Myocyte (in vitro differentiated cells): ENCODE data around the gene ARMH3. TPM values are rescaled to one million over a fixed set of nuclear protein-coding genes. Genes with fewer than 3 reads are reported as not detected.
A peak's percentile ranks its signal among the peaks of the same experiment; 100 is the strongest.
"Not testable (repeated sequence)": the region's sequence is repeated elsewhere in the genome, so short reads cannot be mapped to it uniquely, and the experiment has no call there.

Experiments
- DNase-seq: peaks from one replicate; pipeline ENCODE4 v3.0.0-alpha.2; 2012; ENCODE audit warnings: low read depth
- total RNA-seq: library from RNA; depleted of rRNA; stranded (reverse); fragments of >200 nt; gene quantifications from 2 replicates; pipeline ENCODE4 v1.2.3, GENCODE V29; 2014

The ARMH3 gene
- total RNA-seq, 1 donor from 2014 or later: 7.4 TPM

DNA sequence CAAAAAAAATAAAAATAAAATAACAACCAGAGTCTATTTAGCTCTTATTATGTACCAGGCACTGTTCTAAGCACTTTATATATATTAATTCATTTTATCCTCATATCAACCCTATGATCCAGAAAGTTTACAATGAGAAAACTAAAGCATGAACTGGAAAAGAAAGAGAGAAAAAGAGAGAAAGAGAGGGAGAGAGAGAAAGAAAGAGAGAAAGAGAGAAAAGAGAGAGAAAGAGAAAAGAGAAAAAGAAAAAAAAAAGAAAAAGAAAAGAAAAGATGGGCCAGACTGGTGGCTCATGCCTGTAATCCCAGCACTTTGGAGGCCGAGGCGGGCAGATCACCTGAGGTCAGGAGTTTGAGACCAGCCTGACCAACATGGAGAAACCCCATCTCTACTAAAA is 9.9 kb downstream of the ARMH3 start:
- DNase-seq: no peak

GRCh38 chr10:102045292-102045691 is 10.7 kb downstream of the ARMH3 start:
- DNase-seq: no peak

GRCh38 chr10:102040305-102041050 is 15.5 kb downstream of the ARMH3 start:
- no peak for DNase-seq

DNA sequence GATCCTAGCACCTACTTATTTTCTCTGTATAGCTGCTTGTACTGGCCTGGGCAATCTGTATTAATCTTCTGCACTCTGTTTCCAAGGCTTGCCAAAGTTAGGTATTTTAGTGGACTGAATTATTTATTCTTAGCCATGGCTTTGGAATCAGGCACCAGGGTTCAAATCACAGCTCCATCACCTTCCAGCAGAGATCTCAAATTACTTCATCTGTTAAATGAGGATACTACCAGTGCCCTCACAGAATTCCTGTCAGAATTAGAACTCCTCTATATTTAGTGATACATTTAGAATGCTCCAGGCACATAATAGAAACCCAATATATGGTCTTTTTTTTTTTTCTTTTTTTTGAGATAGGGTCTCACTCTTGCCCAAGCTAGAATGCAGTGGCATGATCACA is 17.6 kb downstream of the ARMH3 start:
- DNase-seq: peak; percentile 18

GRCh38 chr10:102035807-102036206 is 20.2 kb downstream of the ARMH3 start:
- DNase-seq: not testable (repeated sequence)

GRCh38 chr10:102033787-102034186 is 22.2 kb downstream of the ARMH3 start:
- DNase-seq: no peak

DNA sequence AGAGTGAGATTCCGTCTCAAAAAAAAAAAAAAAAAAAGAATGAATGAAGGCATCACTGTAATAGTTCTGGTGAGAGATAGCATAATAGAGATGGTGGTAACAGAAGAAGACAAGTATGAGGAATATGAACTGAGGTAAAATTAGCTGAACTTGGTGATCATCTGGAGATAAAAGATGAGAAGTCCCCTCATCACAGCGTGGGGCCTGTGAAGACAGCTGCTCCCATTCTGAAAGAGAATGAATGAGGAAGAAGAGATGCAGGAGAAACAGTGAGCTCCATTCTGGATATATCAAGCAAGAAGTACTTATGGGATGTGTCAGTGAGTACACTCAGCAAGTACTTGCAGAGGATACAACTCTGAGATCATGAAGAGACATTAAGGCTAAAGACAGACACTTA is 28.7 kb downstream of the ARMH3 start:
- DNase-seq: no peak

DNA sequence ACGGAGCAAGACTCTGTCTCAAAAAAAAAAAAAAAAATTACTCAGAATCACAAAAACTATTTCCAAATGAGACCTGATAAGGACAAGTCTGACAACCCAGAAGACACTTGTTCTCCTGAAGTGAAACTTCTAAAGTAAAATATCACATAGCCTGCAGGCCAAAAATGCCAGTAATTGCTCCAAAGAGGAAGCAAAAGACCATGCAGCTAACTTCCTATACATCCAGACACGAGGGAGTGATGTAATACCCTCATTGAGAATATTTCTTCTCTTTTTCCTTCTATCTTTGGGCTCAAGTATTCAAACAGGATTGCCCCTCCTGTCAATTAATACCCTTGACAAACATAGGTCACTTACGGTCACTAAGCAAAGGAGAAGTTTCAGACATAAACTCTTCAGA is 31.2 kb downstream of the ARMH3 start:
- no peak for DNase-seq

- no peak for DNase-seq
These were observed 35.0 kb downstream of the ARMH3 start for GRCh38 chr10:102020938-102021337.

DNA sequence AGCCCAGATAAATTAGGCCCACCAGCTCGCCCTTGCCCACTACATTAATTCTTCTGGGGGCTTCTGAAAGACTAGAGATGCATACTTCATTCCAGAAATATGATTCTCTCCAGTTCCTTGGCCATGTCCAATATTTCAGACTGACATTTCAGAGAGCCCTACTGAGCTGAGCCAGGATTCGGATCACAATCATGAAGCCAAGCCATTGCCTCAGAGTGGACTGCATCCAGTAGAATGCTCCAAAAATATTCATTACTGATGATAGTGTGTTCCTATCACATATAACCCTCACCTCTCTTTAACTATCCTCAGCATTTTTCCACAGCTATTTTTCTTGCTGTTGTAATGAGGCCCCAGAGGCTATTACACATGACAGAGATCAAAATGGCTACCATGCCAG is 38.7 kb downstream of the ARMH3 start:
- no peak for DNase-seq

DNA sequence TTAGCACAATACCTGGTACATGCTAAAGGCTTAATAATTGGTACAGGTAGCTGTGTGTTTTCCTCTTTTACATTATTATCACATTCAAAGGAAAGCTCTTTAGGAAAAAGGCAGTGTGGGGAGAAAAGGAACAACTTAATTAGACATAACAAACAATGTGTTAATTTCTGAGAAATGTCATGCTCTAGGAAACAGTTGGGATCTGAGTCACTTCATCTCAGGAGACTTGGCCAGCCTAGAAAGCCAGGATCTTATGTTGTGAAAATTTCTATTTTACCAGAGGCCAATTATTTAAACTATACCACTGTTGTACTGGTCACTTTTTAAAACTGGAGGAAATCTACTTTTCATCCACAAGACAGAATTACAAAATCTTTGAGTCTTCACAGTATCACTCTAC is 39.6 kb downstream of the ARMH3 start:
- DNase-seq: no peak

- no peak for DNase-seq
These were observed 45.0 kb downstream of the ARMH3 start for GRCh38 chr10:102010961-102011360.

- DNase-seq: peak; percentile 91
These were observed 46.1 kb downstream of the ARMH3 start for GRCh38 chr10:102009801-102010425.

DNA sequence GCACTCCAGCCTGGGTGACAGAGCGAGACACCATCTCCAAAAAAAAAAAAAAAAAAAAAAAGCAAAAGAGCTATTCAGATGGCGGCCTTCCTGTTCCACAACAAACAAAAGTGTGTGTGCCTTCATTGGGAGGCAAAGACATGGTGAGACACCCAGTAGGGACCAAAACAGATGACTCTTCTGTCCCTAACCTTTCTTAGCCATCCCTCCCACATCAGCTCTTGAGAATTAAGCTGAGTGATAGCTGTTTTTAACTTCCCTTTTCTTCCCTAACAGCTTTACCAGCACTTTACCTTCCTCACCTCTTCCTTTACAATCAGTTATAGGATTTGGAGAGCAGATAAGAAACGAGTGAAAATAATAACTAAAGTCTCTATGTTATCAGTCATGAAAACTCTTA is 48.2 kb downstream of the ARMH3 start:
- no peak for DNase-seq

DNA sequence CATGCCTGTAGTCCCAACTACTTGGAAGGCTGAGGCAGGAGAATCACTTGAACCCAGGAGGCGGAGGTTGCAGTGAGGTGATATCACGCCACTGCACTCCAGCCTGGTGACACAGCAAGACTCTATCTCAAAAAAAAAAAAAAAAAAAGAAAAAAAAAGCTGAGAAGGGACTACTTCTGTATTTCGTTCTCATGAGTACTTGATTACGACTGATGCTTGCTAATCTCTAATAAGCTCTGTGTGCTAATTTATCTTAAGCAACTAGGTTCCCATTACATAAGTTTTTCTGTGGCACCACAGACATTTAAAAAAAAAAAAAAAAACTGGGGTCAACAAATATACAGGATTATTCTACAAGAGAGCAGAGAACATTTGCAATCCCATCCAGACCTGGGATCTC is 48.9 kb downstream of the ARMH3 start:
- DNase-seq: not testable (repeated sequence)

DNA sequence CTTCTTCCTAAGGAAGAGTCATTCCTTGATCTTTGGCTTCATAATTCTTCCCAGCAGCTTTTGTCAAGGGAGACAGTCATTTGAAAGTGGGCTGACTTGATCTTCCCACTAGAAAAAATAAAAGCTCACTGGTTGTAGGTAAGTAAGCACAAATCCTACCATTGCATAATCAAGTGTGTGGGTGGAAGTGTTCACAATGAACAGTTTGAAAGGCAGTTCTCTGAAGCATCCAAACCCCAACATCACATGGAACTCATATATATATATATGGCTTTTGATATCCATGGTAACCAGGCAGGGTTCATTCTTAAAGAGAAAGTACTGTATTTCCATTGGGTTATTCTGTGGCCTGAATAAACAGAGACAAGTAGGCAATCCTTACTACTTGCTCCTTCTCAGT is 51.6 kb downstream of the ARMH3 start:
- DNase-seq: no peak

DNA sequence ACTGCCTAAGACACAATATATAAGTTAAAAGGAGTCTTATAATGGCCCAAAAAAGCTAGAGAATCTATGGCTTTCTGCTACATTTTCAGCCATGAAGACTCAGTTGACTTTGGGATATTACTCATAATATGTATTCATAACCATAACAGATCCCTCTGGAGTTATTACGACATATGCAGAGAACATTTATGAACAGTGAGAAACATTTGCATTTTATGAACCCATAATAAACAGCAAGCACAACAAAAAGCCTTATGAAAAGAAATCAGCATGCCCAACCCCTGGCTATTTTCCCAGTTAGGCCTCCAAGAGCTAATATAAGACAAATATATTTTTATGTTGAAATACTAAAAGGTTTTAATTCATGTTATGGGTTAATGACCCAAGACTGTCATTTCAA is 52.4 kb downstream of the ARMH3 start:
- no peak for DNase-seq

- no peak for DNase-seq
These were observed 54.4 kb downstream of the ARMH3 start for GRCh38 chr10:102001435-102002068.

- no peak for DNase-seq
These were observed 58.2 kb downstream of the ARMH3 start for GRCh38 chr10:101997803-101998202.

- DNase-seq: no peak
These were observed 60.4 kb downstream of the ARMH3 start for GRCh38 chr10:101995451-101996063.

- no peak for DNase-seq
These were observed 62.2 kb downstream of the ARMH3 start for GRCh38 chr10:101993651-101994200.

DNA sequence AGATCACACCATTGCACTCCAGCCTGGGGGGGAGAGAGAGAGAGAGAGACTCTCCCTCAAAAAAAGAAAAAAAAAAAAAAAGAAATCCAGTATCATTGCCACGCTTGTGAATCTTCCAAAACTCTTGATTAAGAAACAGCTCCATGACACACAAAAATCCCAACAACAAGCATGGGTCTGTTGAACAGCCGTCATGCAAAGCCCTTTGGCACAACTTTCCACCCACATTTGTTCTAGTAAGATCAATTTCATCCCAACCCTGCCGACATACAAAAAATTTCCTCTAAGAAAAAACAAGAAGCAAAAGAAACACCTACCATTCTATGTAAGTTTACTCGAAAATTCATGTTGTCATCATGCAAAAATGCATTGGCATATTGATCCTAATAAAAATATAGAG is 62.8 kb downstream of the ARMH3 start:
- no peak for DNase-seq
